GM21447 (cell line): Measurements from ENCODE around the gene SCUBE2.

Source experiments
- ATAC-seq: cut with Tn5 transposase; IDR thresholded peaks from one replicate; pipeline ENCODE4 v1.9.1; 2021; ENCODE audit not compliant: unreplicated experiment

Gene SCUBE2

DNA sequence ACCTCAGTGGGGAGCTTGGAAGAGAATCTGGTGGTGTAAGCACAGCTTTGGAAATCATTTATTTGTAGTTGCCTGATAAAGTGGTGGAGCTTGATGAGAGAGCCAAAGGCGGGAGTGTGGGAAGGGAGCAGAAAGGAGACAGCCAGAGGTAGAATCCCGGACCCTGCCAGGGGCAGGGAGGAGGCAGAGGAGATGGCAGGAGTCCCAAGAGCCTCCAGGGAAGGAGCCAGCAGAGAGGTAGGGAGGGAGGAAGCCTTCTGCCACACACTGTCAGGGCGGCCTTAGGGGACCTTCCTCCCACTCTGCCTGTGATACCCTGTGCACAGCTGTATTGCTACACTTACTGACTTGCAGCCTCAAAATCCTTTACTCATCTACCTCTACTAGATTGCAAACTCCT, 15.4 kb downstream of the SCUBE2 start:
- ATAC-seq = no peak

DNA sequence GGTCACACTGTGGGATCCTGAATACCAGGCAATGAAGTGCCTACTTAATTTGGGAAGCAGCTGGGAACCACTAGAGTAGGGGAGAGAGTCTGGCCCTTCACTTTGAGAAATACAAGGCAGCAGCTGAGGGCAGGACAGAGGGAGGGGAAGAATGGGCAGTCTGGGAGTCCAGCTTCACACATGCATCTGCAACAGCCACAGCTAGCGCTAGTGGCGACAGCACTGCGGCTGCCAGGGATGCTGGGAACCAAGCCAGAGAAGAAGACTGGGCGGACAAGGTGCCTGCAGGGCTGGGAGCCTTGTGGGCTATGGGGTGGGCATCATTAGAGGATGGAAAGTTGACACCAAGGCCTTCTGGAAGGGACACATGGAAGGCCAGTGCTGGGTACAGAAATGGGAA, 15.8 kb downstream of the SCUBE2 start:
- ATAC-seq = no peak

DNA sequence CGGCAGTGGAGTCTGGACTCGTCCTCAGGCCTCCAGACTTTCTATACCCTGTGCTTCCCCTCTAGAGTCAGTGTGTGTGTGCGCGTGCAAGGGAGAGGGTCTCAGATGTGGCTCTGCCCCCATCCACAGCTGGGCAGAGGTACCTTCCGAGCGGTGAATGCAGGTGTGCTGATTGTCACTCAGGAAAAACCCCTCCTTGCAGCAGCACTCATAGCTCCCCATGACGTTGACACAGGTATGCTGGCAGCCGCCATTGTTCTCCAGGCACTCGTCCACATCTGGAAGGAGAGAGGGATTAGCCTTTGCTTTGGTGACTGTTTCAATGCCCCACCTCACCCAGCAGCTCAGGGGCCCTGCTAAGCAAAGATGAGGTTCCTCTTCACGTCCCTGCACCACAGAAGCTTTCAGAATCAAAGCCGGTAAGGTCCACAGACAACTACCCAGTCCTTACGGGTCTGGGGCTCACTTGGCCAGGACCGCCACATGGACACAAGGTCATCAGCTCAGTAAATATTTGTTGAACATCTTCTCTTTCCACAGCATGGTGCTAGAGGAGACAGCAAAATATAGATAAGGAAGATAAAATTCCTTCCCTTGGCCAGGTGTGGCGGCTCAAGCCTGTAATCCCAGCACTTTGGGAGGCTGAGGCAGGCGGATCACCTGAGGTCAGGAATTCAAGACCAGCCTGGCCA, 16.9 kb downstream of the SCUBE2 start:
- ATAC-seq = no peak

DNA sequence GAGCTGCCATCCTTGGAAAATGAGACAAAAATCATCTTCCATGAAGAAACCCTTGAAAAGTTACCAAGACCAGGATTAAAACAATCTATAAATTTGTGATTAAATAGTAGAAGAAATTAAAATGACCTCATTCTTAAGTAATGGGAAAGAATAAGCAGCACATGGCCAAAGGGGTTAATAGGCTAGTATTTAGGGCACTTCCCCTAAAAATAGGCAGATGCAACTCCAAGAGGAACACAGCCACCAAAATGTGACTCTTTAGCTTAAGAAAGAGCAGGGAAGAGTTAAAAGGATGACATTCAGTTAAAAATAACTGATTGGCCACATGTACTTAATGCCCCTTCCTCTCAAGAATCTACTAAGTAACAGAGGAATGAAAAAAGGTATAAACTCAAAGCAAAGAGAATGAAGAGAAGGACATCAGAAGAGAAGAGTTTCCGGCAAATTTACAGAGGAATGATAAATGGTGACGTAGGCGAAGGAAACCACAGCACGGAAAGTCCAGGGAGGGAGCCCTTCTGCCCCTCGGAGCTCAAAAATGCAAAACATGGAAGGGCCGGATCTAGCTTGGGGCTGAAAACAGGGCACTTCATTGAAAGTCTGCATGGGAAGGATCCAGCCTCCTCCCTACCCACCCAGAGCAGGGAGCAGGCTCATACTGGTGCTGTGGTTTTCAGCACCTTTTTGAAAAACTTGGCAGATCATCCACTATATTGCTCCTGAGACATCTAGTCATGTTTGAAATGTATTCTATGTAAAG, 17.8 kb downstream of the SCUBE2 start:
- no peak for ATAC-seq

DNA sequence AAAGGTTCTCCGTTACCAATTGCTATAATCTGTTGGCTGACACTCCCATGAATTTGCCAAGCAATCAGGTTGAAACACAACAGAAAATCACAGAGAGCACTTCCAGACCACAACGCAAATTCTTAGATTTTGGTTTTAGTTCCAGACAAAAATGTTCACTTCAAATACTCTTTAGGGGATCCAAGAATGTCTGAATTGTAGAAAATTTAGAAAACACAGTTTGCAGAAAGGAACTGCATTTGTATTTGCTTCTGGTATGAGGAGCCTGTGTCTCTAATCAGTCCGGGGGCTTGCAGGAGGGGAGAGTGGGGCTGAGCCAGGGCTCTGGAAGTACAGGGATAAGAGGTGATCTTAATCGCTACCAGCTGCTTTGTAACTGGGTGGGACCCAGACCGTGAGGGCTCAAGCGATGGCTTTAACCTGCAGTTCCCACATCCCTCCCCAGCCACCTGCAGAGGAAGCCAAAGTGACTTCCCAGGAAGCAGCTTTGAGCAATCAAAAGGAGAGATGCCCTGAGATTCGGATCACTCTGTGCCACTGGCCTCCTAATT, 18.7 kb downstream of the SCUBE2 start:
- ATAC-seq = no peak

DNA sequence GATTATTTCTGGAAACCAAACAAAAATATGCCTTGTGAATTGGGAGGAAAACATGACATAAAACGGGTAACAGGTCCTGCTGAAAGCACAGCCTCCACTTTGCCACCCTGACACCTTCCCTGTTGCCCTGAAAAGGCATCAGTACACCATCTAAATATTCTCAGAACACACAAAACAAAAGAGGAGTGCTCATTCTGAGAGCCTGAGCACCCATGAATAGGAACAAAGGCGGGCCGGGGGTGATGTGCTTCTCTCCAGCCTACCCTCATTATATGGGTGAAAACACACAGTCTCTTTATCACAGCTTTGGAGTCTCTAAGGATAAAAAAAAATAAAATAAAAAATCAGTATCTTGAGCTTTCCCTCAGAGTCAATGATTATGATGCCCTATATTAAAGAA, 19.7 kb downstream of the SCUBE2 start:
- no peak for ATAC-seq

DNA sequence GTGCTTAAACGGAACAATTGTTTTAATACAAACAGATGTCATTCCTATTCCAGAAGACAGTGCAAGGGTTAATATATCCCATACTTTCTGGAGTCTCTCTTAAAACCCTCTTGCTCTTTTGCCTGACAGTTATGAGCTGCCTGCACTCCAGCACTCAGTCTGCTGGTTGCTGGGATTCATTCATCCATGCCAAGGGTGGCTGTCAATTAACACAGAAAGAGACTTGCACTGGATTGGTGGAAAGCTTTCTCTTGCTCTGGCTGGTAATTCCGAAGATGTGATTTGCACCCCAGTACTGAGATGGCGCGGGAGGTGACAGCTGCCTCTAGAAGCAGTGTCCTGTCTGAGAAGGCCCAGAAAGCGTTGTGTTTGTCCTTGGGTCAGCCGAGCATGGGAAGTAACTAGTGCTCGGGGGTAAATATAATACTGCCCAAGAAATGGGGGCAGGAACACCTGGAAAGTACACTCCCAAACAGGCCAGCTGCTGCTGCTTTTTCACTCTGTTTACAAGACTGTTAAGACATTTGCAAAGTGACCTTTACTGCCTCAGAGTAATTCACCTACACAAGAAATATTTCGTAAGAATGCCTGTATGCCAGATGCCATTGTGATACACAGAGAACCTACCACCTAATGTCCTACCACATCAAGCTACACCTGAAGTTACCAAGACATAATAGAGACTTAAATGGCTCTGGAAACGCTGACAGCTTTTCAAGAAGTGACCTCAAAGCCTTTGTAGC, 20.5 kb downstream of the SCUBE2 start:
- ATAC-seq = no peak

DNA sequence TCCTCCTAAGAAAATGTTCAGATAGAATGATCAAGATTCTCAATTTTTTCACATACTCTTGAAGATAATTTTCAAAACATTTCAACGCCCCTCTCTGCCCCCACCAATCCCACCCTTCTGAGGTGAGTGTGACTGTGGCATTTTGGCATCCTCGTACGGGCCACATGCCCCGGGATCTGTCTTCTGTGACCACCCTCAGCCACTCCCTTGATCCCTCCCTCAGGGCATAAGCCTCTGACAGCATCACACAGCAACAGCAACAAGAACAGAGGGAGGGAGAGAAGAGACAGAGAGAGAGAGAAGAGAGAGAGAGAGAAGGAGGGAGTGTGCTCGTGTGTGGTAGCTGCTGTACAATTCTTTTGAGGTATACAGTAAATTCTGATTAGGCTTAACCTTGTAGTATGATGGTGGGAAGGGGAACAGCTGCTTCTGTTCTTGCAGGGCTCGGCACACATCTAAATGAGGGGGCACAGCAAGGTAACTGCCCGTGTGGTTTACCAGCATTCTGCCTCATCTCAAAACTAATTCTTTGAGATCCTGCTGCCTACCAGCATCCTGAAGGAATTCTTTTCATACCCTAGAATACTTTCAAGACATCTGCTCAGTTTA, 21.4 kb downstream of the SCUBE2 start:
- no peak for ATAC-seq

DNA sequence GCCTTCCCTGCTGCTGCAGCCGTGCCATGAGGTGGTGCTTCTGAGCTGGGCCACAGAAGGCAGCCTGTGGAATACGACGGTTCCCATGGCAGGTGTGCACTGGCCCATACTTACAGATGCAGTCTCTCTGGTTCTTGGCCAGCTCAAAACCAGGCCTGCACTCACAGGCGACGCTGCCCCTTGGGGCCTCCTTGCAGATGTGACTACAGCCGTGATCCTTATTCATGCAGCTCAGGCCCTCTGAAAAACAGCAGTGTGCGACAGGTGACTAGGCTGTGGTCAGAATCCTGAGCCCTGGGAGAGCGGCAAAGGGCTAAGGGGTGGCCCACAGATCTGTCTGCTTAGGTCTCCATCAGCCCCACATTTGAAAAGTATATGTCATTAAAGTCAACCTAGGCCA, 22.1 kb downstream of the SCUBE2 start:
- ATAC-seq = no peak

DNA sequence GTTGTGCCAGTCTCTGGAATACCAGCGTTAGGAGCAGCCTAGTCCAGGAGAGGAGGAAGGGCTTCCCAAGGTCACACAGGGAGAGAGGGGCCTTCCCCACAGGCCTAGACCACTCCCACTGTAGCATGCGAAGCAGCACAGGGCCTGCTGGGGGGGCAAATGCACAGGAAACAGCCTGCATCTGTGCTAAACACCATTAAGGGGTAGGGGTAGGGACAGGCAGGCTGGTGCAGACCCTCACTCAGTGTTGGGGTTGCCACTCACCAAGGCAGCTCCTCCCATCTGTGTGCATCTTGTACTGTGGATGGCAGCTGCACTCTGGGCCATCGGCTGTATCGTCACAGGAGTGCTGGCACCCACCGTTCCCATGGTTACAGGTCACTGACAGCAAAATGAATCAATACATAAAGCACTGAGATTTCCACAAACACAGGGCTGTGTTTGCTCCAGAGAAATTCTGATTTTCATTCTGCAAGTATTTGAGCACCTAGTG, 24.9 kb downstream of the SCUBE2 start:
- ATAC-seq = no peak

DNA sequence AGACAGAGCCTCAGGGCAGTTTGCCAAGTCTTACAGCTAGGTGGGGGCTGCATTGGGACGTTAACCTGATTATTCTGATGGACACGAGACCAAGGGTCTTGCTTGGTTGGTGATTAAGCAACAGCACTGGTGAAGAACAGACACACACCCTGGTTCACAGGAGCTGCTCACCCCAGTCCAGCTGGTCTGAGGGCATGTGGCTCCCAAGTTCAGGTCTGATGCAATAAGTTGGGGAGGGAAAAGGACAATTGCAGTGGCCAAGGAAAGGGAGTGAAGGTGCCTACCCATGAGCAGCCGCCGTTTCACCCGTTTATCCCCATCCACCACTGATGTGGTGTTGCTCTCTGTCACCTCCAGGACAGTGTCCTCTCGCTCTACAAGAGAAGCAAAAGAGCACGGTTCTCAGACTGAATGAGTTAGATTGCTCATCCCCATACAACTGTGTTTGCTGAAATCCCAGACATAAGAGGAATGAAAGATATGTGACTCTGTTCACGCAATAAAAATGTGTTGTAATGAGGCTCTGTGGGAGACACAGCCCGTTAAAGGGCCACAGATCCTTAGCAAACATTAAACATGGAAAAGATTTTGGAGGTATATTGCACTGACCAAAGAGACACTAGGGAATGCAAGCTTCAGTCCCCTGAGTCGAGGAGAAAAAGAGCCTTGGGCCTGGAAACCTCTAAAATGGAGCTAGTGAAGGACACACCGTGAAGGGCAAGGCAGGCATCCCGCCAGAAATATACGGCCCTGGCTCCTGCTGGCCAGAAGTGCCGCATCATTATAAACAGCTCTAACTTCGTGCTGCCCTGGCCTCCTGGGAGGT, 25.6 kb downstream of the SCUBE2 start:
- no peak for ATAC-seq

DNA sequence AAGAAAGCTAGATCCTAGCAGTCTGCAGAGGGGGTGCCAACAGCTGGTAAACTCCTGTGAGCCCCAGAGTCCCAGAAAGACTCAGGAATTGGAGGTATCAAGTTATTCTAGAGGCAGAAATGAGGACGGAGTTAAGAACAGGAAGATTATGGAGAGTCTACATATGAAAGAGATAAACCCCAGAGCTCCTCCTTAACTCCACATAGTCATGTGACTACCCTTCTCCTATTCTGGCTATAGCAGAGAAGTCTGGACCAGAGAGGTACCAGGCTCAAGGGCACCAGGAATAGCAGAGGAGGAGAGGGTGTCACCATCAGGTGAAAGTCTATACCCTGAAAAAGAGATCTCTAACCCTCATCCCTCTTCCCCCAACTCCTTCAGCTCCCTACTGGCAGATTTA, 29.6 kb downstream of the SCUBE2 start:
- no peak for ATAC-seq

DNA sequence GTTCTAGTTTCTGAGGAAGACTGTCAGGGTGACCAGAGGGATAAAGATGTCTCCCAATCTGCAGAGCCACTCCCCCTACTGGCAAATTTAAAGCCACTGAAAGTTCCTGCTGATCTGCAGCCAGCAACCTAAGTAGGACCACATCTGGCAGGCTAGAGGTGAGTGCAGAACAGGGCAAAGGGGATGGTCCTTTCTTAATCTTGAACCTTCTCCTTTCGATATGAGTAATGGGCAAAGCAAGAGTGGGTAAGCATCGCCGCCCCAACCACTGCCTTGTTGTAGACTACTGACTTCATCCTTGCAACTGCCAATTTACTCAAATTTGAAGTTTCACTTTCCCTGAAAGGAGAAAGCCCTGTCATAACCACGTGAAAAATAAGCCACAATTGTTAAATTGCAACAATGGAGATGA, 30.7 kb downstream of the SCUBE2 start:
- peak; percentile 100 for ATAC-seq

DNA sequence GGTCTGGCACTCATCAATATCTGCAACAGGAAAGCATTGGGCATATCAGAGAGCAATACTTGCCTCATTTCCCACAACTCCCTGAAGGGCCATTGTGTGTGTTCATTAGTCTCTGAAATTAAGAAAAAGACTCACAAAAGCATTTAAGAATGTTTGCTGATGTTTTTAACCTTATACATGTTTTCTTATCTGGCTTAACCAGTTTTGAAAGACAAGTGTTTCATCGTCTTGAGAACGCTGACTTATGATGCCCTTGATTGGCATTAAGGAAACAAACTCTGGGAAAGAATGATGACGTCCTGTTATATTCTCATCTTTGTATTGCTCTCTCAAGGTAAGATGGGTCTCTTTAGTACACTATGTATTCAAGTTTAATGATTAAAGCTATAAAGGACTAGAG, 32.0 kb downstream of the SCUBE2 start:
- ATAC-seq = no peak

DNA sequence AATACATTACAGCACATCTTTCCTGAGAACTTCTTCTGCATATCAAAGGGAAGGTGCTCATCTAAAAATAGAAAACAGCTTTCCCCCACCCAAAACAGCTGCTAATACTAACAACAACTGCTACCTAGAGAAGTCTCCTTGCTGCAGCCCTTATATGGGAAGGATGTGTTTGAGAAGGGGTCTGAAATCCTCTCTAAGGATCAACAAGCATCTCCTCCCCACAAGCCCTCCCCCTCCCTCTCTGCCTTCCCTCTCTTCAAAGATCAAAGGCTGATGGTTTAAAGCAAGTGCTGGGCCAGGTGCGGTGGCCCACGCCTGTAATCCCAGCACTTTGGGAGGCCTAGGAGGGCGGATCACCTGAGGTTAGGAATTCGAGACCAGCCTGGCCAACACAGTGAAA, 33.5 kb downstream of the SCUBE2 start:
- no peak for ATAC-seq

DNA sequence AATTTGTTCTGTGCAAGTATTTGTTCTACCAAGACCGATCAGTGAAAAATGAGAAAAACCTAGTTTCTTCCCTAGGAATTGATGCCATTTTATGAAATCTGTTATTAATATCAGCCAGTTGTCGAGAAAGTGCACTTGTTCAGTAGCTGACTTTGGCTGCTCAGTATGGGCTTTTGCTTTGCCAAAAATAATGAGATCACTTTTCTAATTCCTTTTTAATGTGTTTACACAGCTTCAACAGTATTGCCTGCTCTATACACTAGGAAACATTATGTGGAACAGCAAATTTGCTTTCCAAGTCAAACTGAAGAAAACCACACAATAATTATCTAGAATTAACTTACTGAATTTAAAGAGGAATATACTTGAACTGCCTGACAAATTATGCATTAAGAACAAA, 34.4 kb downstream of the SCUBE2 start:
- no peak for ATAC-seq

DNA sequence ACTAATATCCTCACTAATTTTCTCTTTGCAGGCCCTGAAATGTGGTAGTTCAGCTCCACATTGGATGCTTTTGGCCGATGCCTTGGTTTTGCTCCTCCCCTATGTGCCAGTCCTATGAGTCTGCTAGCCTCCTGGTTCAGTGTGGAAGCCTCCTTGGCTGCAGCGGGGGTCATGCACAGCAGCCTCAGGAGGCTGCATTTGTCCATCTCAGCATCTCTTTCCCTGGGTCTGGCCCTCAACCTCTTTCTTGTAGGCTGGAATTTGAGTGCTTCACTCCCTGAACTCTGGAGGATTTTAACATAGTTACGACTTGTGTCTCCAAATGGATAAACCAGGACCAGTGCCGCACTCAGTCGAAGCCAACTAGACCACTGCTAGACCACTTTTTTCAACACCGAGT, 34.9 kb downstream of the SCUBE2 start:
- ATAC-seq = no peak

DNA sequence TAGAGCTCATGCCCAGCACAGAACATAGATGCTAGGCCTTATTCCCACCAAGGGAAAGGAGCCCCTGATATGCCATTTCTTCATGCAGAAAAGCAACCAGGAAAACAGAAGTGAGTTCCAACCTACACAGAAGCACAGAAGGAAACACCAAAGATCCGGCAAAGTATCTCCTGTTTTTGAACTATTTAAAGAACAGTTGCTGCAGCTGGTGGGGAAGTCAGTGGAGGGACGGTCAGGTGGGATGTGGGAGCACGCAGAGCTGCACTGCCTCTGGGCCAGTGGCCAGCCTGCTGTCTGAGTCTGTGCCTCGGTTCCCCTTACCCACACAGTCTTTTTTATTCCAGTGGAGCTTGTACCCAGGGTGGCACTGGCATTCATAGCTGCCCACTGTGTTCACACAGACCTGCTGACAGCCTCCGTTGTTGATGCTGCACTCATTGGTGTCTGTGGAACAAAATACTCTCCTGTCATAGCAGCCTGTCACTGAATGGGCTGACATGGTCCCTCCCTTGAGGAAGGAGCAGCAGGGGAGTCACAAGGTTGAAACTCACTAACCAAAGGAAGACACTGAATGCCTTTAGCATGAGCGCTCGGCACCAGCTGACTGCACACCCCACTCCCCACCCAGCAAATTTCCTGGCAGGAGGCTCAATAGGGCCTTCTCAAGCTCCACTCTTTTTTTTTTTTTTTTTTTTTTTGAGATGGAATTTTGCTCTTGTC, 37.9 kb downstream of the SCUBE2 start:
- ATAC-seq = no peak

DNA sequence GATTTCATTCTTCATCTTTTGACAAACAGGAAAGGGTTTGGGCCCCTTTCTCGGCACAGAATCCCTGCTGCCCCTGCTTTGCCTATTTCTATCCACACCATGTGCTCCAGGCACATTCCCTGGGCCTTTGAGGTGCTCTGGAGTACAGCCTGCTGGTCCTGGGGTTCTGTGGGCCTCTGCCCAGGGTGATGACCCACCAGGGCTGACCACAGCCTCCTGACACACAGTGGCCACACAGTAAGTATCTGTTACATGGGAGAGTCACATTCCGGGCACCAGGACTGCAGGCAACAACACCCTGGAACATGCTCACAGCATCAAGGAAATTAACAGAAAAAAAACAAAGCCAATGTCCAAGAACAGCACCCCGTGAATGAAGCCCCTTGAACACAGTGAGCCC, 39.1 kb downstream of the SCUBE2 start:
- no peak for ATAC-seq

DNA sequence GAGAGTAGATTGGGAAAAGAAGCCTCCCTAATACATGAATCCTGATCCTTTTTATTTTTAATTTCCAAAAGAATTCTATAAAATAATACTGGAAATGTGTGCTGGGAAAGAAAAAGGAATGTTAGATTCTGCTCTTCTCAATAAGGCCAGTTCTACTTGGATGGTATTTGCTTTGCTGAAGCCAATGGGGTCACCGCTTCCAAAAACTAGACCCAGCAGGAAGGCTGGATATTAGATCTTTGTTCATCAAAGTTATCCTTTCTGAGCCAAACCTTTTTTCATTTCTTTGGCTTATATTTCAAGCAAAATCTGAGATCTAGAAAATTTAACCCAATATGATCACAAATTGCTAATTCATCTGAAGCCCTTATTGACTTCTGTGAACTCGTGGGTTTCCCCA, 41.4 kb downstream of the SCUBE2 start:
- no peak for ATAC-seq
